AG04450 (cell line): ENCODE results near the gene RTF2. TPM values are rescaled to one million over a fixed set of nuclear protein-coding genes. Genes with fewer than 3 reads are reported as not detected.

ENCODE experiments used
- CTCF ChIA-PET: fragments of 300-600, 350-600 bp; formaldehyde crosslinking; extraction: SDS; loops from one replicate; lab custom pipeline; 2022; ENCODE audit warnings: antibody characterized with exemption, inconsistent platforms; lab: Charles Lee
- POLR2A ChIA-PET: fragments of 350-600 bp; formaldehyde crosslinking; extraction: SDS; loops from one replicate; lab custom pipeline; 2021; ENCODE audit warnings: antibody characterized with exemption, inconsistent platforms; lab: Yijun Ruan, JAX
- DNase-seq: peaks from one replicate; pipeline ENCODE4 v3.0.0-alpha.2; 2011; ENCODE audit warnings: low read depth, low spot score
- H3K27ac ChIP-seq: one replicate; pipeline ENCODE4 v1.5.1; 2012; ENCODE audit warnings: low read depth, low read length, control low read depth
- H3K27me3 ChIP-seq: one replicate; pipeline ENCODE4 v1.6.0; 2012; ENCODE audit warnings: low read length; ENCODE audit not compliant: control insufficient read depth, insufficient read depth
- H3K4me3 ChIP-seq: 2 replicates; pipeline ENCODE4 v1.5.1; 2011; ENCODE audit warnings: mild to moderate bottlenecking, low read depth, low read length, control low read depth
- H3K9me3 ChIP-seq: 2 replicates; pipeline ENCODE4 v1.5.1; 2012; ENCODE audit warnings: low read length; ENCODE audit not compliant: control insufficient read depth, insufficient read depth
- polyA plus RNA-seq: library from polyadenylated mRNA; depleted of rRNA; stranded (reverse); fragments of >200 nt; gene quantifications from 2 replicates; pipeline ENCODE4 v1.2.3, GENCODE V29; 2011
- TF ChIP-seq, protein P1 (sequence below): IDR thresholded peaks from 2 replicates; pipeline ENCODE4 v1.5.1; 2011; ENCODE audit warnings: low read depth, low read length, control low read depth, inconsistent platforms

Gene RTF2
- polyA plus RNA-seq, 1 experiment = 147 TPM

DNA sequence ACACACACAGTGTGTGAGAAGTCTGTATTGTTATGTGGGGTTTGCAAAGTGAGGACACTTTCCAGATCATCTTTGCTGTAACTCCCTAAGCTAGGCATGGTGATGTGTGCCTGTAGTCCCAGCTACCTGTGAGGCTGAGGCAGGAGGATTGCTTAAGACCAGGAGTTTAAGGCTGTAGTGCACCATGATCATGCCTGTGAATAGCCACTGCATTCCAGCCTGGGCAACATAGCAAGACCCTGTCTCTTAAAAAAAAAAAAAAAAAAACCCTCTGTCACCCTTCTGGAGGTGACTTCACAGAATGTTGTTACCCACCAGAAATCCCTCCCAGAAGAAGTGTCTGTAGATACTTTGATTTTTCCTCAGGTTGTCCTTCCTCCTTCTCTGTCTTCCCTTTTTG is 41.5 kb upstream of the RTF2 start:
- ChIA-PET CTCF (interaction anchor here (1.5 to 2.3 kb wide), 2 partner anchors 8 to 13 kb away, joined by 3 to 5 read pairs; no protein-coding TSS in a partner anchor), POLR2A (interaction anchor here (1.2 kb wide), 1 partner anchor 15 kb away, joined by 5 read pairs; the partner anchor contains the start of gene CASS4)
- Histone ChIP-seq H3K9me3 (no peaks in the 10 kb centered on the region), H3K27ac (no peak overlapping the region), H3K4me3 (no peak overlapping the region), H3K27me3 (no peaks in the 10 kb centered on the region)
- DNase-seq = no peak
- TF ChIP-seq, protein P1, sequence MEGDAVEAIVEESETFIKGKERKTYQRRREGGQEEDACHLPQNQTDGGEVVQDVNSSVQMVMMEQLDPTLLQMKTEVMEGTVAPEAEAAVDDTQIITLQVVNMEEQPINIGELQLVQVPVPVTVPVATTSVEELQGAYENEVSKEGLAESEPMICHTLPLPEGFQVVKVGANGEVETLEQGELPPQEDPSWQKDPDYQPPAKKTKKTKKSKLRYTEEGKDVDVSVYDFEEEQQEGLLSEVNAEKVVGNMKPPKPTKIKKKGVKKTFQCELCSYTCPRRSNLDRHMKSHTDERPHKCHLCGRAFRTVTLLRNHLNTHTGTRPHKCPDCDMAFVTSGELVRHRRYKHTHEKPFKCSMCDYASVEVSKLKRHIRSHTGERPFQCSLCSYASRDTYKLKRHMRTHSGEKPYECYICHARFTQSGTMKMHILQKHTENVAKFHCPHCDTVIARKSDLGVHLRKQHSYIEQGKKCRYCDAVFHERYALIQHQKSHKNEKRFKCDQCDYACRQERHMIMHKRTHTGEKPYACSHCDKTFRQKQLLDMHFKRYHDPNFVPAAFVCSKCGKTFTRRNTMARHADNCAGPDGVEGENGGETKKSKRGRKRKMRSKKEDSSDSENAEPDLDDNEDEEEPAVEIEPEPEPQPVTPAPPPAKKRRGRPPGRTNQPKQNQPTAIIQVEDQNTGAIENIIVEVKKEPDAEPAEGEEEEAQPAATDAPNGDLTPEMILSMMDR = no peak

DNA sequence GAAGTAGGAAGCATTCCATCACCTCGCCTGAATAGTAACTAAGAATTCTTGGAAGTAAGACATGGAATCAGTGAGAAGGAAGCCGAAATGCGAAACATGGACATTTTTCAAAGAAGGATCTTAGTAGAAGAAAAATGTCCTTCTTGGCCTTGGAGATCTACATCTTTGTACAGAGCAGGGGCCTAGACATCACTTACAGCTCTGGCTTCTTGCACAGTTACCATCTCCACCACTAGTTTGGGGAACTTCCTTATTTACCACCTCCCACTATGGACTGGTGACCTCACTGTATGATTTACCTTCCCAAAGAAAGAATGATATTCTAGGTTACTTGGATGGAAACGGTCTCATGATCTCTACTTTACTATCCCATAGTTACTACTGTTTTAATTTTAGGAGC is 40.6 kb upstream of the RTF2 start:
- H3K4me3 ChIP-seq = no peak overlapping the region
- H3K9me3 ChIP-seq = no peaks in the 10 kb centered on the region
- POLR2A ChIA-PET = interaction anchor here (1.3 to 4.6 kb wide), 3 partner anchors 9 to 16 kb away, joined by 4 to 52 read pairs (median 4); no protein-coding TSS in a partner anchor
- no peaks in the 10 kb centered on the region for H3K27me3 ChIP-seq
- CTCF ChIA-PET = interaction anchor here (2.3 kb wide), 1 partner anchor 9 kb away, joined by 5 read pairs; no protein-coding TSS in a partner anchor
- no peak for DNase-seq
- peak overlapping the region; percentile 91 for H3K27ac ChIP-seq
- TF ChIP-seq, protein P1 = no peak

DNA sequence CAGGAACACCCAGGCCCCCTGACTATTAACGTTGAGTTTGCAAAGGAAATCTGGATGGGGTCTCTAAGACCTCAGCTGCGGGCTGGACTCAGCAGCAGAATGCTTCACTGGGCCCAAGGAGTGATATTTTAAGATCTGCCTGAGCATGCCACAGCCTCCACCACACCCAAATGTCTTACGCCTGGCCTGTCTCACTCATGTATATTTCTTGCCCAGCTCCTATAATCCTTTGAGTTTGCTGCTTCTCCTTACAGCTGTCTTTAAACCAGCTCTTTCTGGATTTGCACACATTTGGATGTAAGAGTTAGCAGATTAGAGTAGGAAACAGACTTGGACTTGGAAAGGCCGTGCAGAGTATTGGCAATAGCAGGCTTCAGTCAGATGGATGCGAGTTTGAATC is 40.0 kb upstream of the RTF2 start:
- ChIA-PET POLR2A (interaction anchor here (1.0 to 4.6 kb wide), 5 partner anchors 9 to 16 kb away, joined by 3 to 52 read pairs (median 4); partner anchors contain the start of gene CASS4), CTCF (interaction anchor here (2.3 kb wide), 1 partner anchor 10 kb away, joined by 5 read pairs; no protein-coding TSS in a partner anchor)
- TF ChIP-seq, protein P1 = no peak
- H3K27me3 ChIP-seq = no peaks in the 10 kb centered on the region
- no peaks in the 10 kb centered on the region for H3K9me3 ChIP-seq
- peak overlapping the region; percentile 91 for H3K27ac ChIP-seq
- H3K4me3 ChIP-seq = no peak overlapping the region
- DNase-seq = no peak

DNA sequence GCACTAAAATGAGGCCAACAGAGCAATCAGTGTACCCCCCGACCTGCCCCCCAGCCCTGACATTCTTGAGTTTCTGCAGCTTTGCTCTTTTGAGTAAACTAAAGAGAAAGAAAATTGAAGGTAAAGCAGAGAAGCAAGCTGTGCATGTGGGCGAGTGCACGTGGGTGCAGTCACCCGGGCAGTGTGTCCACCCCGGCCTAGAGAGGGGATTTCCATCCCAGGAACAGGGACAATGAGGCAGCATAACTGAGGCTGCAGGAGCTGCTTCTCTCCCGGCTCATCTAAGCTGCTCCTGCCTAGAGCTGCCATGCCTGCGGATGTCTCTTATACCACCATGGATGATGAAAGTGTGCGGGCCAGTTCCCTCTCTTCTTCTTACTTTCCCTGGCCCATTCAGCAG is 39.5 kb upstream of the RTF2 start:
- no peak for DNase-seq
- no peaks in the 10 kb centered on the region for H3K9me3 ChIP-seq
- ChIA-PET POLR2A (interaction anchor here (0.8 to 4.6 kb wide), 6 partner anchors 10 to 35 kb away, joined by 3 to 52 read pairs (median 4); partner anchors contain the start of gene CASS4), CTCF (interaction anchor here (0.7 kb wide), 1 partner anchor 14 kb away, joined by 7 read pairs; no protein-coding TSS in a partner anchor)
- TF ChIP-seq, protein P1 = no peak
- H3K4me3 ChIP-seq = 0 out of 2 replicates have a peak overlapping the region, but pooled peaks have one; percentile 1
- peak overlapping the region; percentile 91 for H3K27ac ChIP-seq
- no peaks in the 10 kb centered on the region for H3K27me3 ChIP-seq

DNA sequence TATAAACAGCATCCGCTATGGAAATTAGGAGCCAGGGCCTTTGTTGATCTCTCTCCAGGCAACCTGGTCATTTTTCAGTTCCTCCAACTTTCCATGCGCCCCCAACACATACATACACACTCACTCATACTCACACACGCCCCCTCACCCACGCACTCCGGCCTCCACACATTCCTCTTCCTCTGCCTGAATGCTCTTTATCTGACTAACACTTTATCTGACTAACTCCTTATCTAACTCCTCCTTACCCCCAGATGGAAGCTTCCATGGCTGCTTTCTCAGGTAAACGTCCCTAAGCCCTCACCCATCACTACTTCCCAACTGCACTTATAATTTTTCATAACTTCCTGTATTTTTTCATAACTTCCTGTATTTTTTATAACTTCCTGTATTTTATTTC is 38.9 kb upstream of the RTF2 start:
- CTCF ChIA-PET = interaction anchor here (0.7 kb wide), 1 partner anchor 13 kb away, joined by 7 read pairs; no protein-coding TSS in a partner anchor
- POLR2A ChIA-PET = interaction anchor here (0.8 to 4.6 kb wide), 7 partner anchors 9 to 36 kb away, joined by 3 to 52 read pairs (median 4); partner anchors contain the start of gene CASS4
- TF ChIP-seq, protein P1 = no peak
- Histone ChIP-seq H3K4me3 (no peak overlapping the region), H3K27me3 (no peaks in the 10 kb centered on the region), H3K9me3 (no peaks in the 10 kb centered on the region), H3K27ac (peak overlapping the region; percentile 91)
- no peak for DNase-seq
